Prostate gland (tissue), 2 donors: Measurements from ENCODE around the gene MYOCD.

ENCODE experiments used
- POLR2A ChIP-seq: fragments of 450-650 bp; IDR thresholded peaks from one replicate; pipeline ENCODE4 v1.6.1; 2016; ENCODE audit warnings: antibody characterized with exemption, mild to moderate bottlenecking
- POLR2AphosphoS5 ChIP-seq: sonication (generic); formaldehyde crosslinking; IDR thresholded peaks from one replicate; pipeline ENCODE4 v1.6.1; 2017; ENCODE audit warnings: antibody characterized with exemption
- TF ChIP-seq, protein P1 (sequence below), 4 experiments: fragments of 200-600 bp in 2 of 4; fragments of 450-650 bp in 2 of 4; sonication (generic) in 2 of 4; IDR thresholded peaks; 1 replicate in 3 of 4; 2 replicates in 1 of 4; pipeline ENCODE4 v1.5.1; 2016 to 2019; ENCODE audit warnings: antibody characterized with exemption in 4 of 4, mild to moderate bottlenecking in 2 of 4, moderate library complexity in 2 of 4

DNA sequence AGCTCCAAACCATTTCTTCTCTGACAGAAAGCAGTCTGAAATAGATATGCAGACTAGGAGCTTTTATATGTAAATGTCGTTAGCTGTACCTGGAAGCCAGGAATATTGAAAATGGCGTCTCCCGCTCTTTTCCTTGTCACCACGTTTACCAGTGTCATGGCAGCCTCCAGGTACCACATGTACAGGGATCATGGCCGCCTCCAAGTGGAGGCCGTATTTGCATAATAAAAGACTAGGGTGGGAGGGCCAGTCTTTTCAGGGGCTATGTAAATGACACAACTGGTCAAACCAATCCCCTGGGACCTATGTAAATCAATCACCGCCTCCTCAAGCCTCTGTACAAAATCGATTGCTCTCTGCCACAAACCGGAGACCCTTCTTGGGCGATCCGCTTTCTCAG is 54.3 kb downstream of the MYOCD start:
- TF ChIP-seq, protein P1, sequence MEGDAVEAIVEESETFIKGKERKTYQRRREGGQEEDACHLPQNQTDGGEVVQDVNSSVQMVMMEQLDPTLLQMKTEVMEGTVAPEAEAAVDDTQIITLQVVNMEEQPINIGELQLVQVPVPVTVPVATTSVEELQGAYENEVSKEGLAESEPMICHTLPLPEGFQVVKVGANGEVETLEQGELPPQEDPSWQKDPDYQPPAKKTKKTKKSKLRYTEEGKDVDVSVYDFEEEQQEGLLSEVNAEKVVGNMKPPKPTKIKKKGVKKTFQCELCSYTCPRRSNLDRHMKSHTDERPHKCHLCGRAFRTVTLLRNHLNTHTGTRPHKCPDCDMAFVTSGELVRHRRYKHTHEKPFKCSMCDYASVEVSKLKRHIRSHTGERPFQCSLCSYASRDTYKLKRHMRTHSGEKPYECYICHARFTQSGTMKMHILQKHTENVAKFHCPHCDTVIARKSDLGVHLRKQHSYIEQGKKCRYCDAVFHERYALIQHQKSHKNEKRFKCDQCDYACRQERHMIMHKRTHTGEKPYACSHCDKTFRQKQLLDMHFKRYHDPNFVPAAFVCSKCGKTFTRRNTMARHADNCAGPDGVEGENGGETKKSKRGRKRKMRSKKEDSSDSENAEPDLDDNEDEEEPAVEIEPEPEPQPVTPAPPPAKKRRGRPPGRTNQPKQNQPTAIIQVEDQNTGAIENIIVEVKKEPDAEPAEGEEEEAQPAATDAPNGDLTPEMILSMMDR (IDR thresholded peaks at IDR 0.05) = no peak
- TF ChIP-seq POLR2A (no peak), POLR2AphosphoS5 (no peak)
